GM21360 (cell line): ENCODE results near the gene RHOH.

Experiments
- ATAC-seq: cut with Tn5 transposase; IDR thresholded peaks from one replicate; pipeline ENCODE4 v1.9.1; 2021; ENCODE audit warnings: mild to moderate bottlenecking, moderate library complexity; ENCODE audit not compliant: unreplicated experiment

Gene RHOH

GRCh38 chr4:40232610-40233009, 35.8 kb downstream of the RHOH start:
- no peak for ATAC-seq

GRCh38 chr4:40233227-40233626, 36.4 kb downstream of the RHOH start:
- ATAC-seq: no peak

- no peak for ATAC-seq
Observed at GRCh38 chr4:40234519-40235039, 37.7 kb downstream of the RHOH start.

- no peak for ATAC-seq
Observed at GRCh38 chr4:40238008-40238699, 41.3 kb downstream of the RHOH start.

GRCh38 chr4:40238700-40239548, 42.1 kb downstream of the RHOH start:
- no peak for ATAC-seq

GRCh38 chr4:40240040-40240653, 43.3 kb downstream of the RHOH start:
- ATAC-seq: no peak

- no peak for ATAC-seq
Observed at GRCh38 chr4:40241026-40241425, 44.2 kb downstream of the RHOH start.

GRCh38 chr4:40241941-40242340, 45.1 kb downstream of the RHOH start:
- no peak for ATAC-seq

GRCh38 chr4:40243386-40243948, 46.6 kb downstream of the RHOH start:
- ATAC-seq: no peak

GRCh38 chr4:40244606-40245005, 47.8 kb downstream of the RHOH start:
- no peak for ATAC-seq

GRCh38 chr4:40245550-40245949, 48.7 kb downstream of the RHOH start:
- ATAC-seq: no peak

GRCh38 chr4:40246011-40246900, 49.4 kb downstream of the RHOH start:
- ATAC-seq: no peak

GRCh38 chr4:40246938-40247337, 50.1 kb downstream of the RHOH start:
- no peak for ATAC-seq

GRCh38 chr4:40247350-40247749, 50.5 kb downstream of the RHOH start:
- no peak for ATAC-seq

- no peak for ATAC-seq
Observed at GRCh38 chr4:40251366-40251765, 54.5 kb downstream of the RHOH start.

- ATAC-seq: no peak
Observed at GRCh38 chr4:40253906-40254305, 57.1 kb downstream of the RHOH start.

GRCh38 chr4:40254608-40255392, 58.0 kb downstream of the RHOH start:
- no peak for ATAC-seq

GRCh38 chr4:40255393-40256281, 58.8 kb downstream of the RHOH start:
- no peak for ATAC-seq

- no peak for ATAC-seq
Observed at GRCh38 chr4:40256329-40256728, 59.5 kb downstream of the RHOH start.
